Neural progenitor cell (in vitro differentiated cells): ENCODE measurements around the gene SLC16A2.

Source experiments
- CTCF ChIP-seq: fragments of 200-600 bp; sonication (generic); IDR thresholded peaks from 2 replicates; pipeline ENCODE4 v1.5.1; 2017; ENCODE audit warnings: antibody characterized with exemption, mild to moderate bottlenecking
- EZH2 ChIP-seq: fragments of 200-600 bp; sonication (generic); IDR thresholded peaks from 2 replicates; pipeline ENCODE4 v1.6.1; 2017; ENCODE audit warnings: antibody characterized with exemption, mild to moderate bottlenecking, moderate library complexity

GRCh38 chrX:74515356-74515755 is 94.1 kb downstream of the SLC16A2 start:
- TF ChIP-seq EZH2, result no peak
- TF ChIP-seq CTCF, result no peak
